G401 (cell line): ENCODE data around the gene TGFBR3. TPM values are rescaled to one million over a fixed set of nuclear protein-coding genes. Genes with fewer than 3 reads are reported as not detected.

Experiments used
- DNase-seq: peaks from one replicate; pipeline ENCODE4 v3.0.0-alpha.2; 2015; ENCODE audit warnings: low spot score
- in situ Hi-C: cut with HindIII; loops from 2 replicates; pipeline ENCODE4 v1.10.0; 2016; ENCODE audit warnings: low sequenced_read_pairs, mixed read lengths
- total RNA-seq: library from RNA; depleted of rRNA; stranded (reverse); fragments of >200 nt; shearing (Covaris generic); gene quantifications from 2 replicates; pipeline ENCODE4 v1.2.3, GENCODE V29; 2014; rRNA removed

The TGFBR3 gene
- total RNA-seq, 1 experiment from 2014 or later, result 33.6 TPM

DNA sequence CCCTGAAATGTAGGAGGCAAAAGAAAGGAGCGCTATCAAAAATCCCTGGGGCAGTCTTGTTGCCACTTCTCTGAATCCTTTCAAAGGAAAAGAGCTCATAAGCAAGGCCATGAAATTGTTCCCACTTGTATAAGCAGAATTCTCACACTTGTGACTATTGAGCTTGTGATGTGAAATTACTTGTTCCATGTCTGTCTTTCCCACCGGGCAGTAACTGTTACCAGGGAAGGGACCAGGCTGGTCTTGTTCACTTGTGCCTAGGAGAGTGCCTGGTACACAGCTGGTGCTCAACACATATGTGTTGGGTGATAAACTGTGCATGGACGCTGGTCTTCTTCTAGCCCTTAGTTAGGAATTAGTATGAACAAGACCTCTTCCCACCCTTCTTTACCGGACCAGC, 234.7 kb downstream of the TGFBR3 start:
- in situ Hi-C loops, result no loop called here
- no peak for DNase-seq

DNA sequence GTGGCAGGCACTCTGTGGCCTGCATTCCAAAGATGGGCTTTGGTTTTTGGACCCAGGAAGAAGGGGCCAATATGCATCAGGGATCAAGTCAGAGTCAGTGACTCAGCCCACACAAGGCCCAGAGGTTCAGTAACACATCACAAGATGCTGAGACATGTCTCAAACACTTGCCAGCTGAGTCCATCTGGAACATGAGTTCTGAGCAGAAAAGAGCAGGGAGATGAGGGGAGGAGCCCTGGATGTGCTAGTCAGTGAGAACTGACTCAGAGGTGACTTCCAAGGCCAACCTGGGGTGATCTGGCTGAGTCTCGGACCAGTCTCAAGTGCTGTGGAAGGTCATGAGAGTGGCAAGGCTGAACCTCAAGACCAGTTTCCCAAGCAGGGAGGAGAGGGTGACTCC, 235.2 kb downstream of the TGFBR3 start:
- no peak for DNase-seq
- in situ Hi-C loops, result no loop called here

DNA sequence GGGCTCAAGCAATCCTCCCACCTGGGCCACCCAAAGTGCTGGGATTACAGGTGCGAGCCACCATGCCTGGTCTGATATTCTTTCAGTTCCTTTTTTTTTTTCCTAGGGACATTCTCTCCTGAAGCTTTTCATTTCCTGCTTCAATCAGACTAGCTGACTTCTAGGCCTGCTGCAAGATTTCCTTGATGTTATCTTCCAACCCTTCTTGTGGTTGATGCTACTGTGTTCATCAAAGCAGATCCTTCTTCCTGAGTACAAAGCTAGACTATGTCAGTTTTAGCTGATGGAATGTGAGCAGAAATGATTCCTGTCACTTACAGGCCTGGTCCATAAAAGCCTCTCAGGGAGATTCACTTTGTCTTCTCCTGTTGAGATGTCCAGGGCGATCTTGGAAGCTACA, 238.9 kb downstream of the TGFBR3 start:
- in situ Hi-C loops, result no loop called here
- DNase-seq, result no peak

DNA sequence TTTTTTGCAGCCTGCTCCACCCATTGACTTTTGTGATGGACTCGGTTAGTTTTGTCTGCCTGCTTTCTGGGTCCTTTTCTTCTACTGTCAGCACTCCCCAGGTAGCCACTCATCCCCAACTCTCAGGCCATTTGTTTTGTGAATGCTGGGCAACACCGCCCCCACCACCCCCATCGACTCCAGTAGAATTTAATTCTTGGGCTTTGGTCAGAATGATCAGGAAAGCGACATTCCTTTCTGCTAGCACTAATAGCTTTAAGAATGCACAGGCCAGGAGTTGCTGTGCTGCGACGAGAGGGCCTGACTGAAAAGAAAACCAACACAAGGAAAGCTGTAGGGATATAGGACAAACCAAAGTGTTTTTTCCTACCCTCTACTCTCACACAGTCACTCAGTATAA, 240.9 kb downstream of the TGFBR3 start:
- DNase-seq, result no peak
- in situ Hi-C loops, result no loop called here

DNA sequence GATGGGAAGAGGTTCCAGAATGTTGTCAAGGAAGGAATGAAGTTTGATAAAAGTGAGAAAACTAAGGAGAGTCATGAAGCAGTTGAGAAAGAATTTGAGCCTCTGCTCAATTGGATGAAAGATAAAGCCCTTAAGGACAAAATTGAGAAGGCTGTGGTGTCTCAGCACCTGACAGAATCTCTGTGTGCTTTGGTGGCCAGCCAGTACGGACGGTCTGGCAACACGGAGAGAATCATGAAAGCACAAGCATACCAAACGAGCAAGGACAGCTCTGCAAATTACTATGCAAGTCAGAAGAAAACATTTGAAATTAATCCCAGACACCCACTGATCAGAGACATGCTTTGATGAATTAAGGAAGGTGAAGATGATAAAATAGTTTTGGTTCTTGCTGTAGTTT, 242.5 kb downstream of the TGFBR3 start:
- in situ Hi-C loops, result no loop called here
- no peak for DNase-seq

DNA sequence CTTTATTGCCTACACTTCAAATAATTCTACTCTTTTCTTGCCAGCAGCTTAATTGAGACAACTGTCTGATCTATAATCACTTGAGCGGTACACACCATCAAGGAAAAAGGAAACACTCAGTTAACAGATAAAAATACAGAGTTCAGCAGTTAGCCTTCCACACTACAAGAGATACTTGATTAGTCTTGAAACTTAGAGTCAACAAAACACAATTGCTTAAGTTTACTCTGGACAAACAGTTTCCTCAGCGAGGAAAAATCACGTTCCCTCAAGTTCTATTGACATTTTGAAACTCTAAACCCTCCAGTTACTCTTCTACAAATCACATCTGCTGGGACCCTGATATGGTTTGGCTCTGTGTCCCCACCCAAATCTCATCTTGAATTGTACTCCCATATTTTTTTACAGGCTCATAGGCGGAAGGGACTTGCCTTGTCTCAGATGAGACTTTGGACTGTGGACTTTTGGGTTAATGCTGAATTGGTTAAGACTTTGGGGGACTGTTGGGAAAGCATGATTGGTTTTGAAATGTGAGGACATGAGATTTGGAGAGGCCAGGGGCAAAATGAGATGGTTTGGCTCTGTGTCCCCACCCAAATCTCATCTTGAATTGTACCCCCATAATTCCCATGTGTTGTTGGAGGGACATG, 244.9 kb downstream of the TGFBR3 start:
- in situ Hi-C loops, result no loop called here

DNA sequence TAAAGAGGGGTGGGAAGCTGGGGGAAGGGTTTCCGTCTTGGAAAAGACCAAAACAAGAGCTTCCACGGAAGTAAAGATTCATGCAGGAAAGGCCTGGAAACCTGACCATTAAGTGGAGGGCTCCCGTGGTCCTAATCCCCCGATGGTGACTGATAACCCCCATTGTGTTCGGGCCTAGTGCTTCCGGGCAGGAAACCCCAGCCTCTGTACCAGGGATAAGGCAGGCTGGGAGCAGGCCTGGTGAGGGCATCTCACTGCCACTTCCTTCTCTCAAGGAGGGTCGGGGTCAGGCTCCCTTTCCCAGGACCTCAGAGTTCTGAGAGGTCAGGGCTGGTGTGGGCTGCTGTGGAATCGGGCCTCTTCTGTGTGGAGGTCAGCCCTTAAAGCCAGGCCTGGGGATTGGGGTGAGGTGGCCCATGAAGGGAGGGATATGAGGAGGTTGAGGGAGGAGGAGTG, 248.4 kb downstream of the TGFBR3 start:
- DNase-seq, result no peak
- in situ Hi-C loops, result no loop called here

More for the DNA sequence above, 244.9 kb downstream of the TGFBR3 start:
- no peak for DNase-seq

GRCh38 chr1:91635763-91636162, 250.2 kb downstream of the TGFBR3 start:
- no peak for DNase-seq
- in situ Hi-C loops, result no loop called here

GRCh38 chr1:91633438-91633837, 252.5 kb downstream of the TGFBR3 start:
- DNase-seq, result no peak
- in situ Hi-C loops, result no loop called here

DNA sequence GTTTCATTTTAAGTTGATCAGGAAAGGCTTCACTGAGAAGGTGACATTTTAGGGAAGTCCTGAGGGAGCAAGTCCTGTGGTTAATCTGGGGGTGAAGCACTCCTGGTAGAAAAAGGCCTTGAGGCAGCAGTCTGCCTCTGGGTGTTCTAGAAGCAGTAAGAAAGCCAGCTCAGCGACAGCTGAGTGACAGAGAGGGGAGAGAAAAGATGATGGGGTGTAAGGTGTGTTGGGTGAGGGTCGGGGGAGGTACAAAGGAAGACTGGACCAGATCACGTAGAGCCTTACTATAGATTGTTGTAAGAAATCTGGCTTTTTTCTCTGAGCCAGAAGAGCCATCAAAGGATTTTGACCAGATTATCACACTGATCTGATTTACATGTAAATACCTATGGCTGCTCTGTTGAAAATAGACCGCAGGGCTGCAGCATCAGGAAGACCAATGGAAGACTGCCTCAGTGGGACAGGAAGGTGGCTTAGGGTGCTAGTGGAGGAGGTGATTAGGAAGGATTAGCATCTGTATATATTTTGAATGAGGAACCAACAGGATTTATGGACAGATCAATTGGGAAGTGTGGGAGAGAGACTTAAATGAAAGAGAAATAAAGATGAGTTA, 254.1 kb downstream of the TGFBR3 start:
- DNase-seq, result no peak
- in situ Hi-C loops, result no loop called here

DNA sequence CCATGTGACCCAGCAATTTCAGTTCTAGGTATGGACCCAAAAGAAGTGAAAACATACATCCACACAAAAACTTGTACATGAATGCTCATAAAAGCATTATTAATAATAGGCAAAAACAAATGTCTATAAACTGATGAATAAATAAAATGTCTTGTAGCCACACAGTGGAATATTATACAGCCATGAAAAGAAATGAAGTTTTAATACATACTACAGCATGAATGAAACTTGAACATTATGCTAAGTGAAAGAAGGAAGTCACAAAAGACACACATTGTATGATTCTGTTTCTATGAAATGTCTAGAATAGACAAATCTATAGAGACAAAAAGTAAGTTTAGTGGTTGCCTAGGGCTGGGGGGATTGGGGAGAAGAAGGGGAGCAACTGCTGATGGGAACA, 255.1 kb downstream of the TGFBR3 start:
- DNase-seq, result no peak
- in situ Hi-C loops, result no loop called here

Other genes starting within 250 kb of the TGFBR3 start
- gene BRDT, start 63.2 kb upstream of the TGFBR3 start, total RNA-seq, result 0.55 TPM in 1 of 2 replicates, not detected in the other
- gene EPHX4, start 143.8 kb upstream of the TGFBR3 start, total RNA-seq, result 13.4 and 17.8 TPM in 2 replicates
- 0.55 and 0.88 TPM in 2 replicates for gene SETSIP, start 189.3 kb upstream of the TGFBR3 start, total RNA-seq
- 2.9 and 8.0 TPM in 2 replicates for gene BTBD8, start 194.2 kb upstream of the TGFBR3 start, total RNA-seq